ENCODE data around the gene OAS2.
A peak's percentile ranks its signal among the peaks of the same experiment; 100 is the strongest.

OAS2 gene

DNA sequence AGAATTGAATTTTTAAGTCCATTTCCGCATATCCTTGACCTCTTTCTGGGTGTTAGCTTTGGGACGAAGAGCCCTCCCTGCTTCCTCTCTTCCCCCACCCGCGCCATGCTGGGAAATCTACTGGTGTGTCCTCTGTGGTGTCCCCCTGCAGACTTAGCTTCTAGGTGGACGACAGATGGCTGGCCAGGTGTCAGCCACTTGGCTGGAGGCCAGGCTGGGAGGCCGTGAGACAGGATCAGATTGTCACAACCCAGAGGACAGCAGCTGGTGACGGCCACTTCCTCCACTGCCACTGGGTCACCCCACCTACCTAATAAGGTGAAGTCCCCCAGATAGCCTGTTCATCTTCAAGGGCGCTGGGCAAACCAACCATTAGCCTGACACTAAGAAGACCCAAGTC lies 64.9 kb downstream of the OAS2 start:
- Histone ChIP-seq H3K27me3 (ENCODE audit: control insufficient read depth, insufficient read depth, low read length) (no peaks in the 10 kb centered on the region), H3K4me1 (peaks cover 32% of the 10 kb centered on the region), H2AFZ (no peak overlapping the region), H3K9ac (no peak overlapping the region), H3K79me2 (no peaks in the 10 kb centered on the region), H3K9me3 (ENCODE audit: control insufficient read depth, low read length) (no peaks in the 10 kb centered on the region), H3K27ac (no peak overlapping the region), H3K4me3 (ENCODE audit: low read depth, low read length) (no peak overlapping the region), H3K4me2 (ENCODE audit: low read length) (no peak overlapping the region), H3K36me3 (ENCODE audit: control insufficient read depth, insufficient read depth, low read length) (no peaks in the 10 kb centered on the region)
- TF ChIP-seq, protein P1, sequence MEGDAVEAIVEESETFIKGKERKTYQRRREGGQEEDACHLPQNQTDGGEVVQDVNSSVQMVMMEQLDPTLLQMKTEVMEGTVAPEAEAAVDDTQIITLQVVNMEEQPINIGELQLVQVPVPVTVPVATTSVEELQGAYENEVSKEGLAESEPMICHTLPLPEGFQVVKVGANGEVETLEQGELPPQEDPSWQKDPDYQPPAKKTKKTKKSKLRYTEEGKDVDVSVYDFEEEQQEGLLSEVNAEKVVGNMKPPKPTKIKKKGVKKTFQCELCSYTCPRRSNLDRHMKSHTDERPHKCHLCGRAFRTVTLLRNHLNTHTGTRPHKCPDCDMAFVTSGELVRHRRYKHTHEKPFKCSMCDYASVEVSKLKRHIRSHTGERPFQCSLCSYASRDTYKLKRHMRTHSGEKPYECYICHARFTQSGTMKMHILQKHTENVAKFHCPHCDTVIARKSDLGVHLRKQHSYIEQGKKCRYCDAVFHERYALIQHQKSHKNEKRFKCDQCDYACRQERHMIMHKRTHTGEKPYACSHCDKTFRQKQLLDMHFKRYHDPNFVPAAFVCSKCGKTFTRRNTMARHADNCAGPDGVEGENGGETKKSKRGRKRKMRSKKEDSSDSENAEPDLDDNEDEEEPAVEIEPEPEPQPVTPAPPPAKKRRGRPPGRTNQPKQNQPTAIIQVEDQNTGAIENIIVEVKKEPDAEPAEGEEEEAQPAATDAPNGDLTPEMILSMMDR (IDR thresholded peaks at IDR 0.05), result no peak

DNA sequence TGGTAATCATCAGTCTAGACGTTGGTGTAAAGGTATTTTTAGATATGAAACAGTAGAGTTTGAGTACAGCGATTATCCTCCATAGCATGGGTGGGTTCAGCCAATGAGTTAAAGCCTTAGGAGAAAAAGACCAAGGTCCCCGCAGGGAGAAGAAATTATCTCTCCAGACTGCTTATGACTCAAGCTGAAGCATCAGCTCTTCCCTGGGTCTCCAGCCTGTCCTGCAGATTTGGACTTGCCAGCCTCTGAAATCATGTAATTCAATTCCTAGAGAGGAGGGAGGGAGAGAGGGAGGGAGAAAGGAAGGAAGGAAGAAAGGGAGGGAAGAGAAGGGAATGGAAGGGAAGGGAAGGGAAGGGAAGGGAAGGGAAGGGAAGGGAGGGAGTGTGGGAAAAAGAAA lies 66.2 kb downstream of the OAS2 start:
- Histone ChIP-seq H2AFZ (no peak overlapping the region), H3K4me2 (ENCODE audit: low read length) (no peak overlapping the region), H3K4me1 (peaks cover 28% of the 10 kb centered on the region), H3K9me3 (ENCODE audit: control insufficient read depth, low read length) (no peaks in the 10 kb centered on the region), H3K9ac (no peak overlapping the region), H3K4me3 (ENCODE audit: low read depth, low read length) (no peak overlapping the region), H3K27ac (no peak overlapping the region), H3K36me3 (ENCODE audit: control insufficient read depth, insufficient read depth, low read length) (no peaks in the 10 kb centered on the region), H3K27me3 (ENCODE audit: control insufficient read depth, insufficient read depth, low read length) (no peaks in the 10 kb centered on the region), H3K79me2 (no peaks in the 10 kb centered on the region)
- TF ChIP-seq, protein P1 (IDR thresholded peaks at IDR 0.05), result no peak

DNA sequence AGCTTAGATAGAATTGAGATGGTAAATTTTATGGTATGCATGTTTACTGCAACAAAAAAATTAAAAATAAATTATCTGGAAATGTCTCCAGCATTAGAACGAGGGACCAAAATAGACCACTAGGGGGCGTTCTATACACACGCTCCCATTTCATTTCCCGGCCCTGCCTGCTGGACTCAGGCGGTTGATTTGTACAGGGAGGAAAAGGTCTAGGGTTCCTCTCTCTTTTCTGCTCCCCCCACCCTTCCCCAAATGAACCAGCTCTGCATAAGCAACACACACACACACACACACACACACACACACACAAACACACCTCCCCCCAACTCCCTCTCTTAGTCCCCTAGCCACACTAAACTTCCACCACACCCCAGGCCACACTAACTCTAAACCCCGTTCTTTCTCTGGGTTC lies 70.4 kb downstream of the OAS2 start:
- H3K27me3 ChIP-seq (ENCODE audit: control insufficient read depth, insufficient read depth, low read length), result no peaks in the 10 kb centered on the region
- no peaks in the 10 kb centered on the region for H3K9me3 ChIP-seq (ENCODE audit: control insufficient read depth, low read length)
- H3K4me2 ChIP-seq (ENCODE audit: low read length), result no peak overlapping the region
- peaks cover 5% of the 10 kb centered on the region for H3K4me1 ChIP-seq
- H3K4me3 ChIP-seq (ENCODE audit: low read depth, low read length), result no peak overlapping the region
- H3K27ac ChIP-seq, result no peak overlapping the region
- H3K9ac ChIP-seq, result no peak overlapping the region
- H3K36me3 ChIP-seq (ENCODE audit: control insufficient read depth, insufficient read depth, low read length), result no peaks in the 10 kb centered on the region
- TF ChIP-seq, protein P1 (IDR thresholded peaks at IDR 0.05), result peak; percentile 92
- no peaks in the 10 kb centered on the region for H3K79me2 ChIP-seq
- H2AFZ ChIP-seq, result peak overlapping the region; percentile 17

DNA sequence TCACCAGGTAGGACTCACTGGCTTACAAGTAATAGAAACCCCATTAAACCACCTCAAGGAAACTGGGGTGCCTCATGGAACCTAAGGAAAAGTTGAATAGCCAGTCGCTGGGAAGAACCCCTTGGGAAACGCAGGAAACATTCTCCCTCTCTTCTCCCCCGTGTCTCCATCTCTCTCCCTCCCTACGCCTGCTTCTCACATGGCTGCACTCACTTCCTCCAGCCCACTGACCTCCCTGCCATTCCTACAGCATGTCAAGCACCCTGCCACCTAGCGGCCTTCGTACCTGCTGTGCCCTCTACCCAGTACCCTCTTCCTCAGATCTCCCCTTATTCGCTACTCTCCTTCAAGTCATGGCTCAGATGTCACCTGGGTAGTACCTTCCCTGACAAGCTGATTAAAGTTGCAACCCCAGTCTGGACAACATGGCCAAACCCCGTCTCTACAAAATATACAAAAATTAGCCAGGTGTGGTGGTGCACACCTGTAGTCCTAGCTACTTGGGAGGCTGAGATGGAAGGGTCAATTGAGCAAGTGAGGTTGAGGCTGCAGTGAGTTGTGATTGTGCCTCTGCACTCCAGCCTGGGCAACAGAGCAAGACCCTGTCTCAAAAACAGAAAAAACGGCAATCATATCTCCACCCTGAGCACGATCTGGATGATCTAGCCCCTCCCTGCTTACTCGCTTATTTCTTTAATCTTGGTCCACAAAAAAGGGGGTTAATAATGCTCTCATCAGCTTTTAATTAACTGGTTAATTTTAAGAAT lies 71.8 kb downstream of the OAS2 start:
- H3K36me3 ChIP-seq (ENCODE audit: control insufficient read depth, insufficient read depth, low read length), result no peaks in the 10 kb centered on the region
- H3K9ac ChIP-seq, result no peak overlapping the region
- H3K27me3 ChIP-seq (ENCODE audit: control insufficient read depth, insufficient read depth, low read length), result no peaks in the 10 kb centered on the region
- TF ChIP-seq, protein P1 (IDR thresholded peaks at IDR 0.05), result no peak
- no peaks in the 10 kb centered on the region for H3K9me3 ChIP-seq (ENCODE audit: control insufficient read depth, low read length)
- H3K4me2 ChIP-seq (ENCODE audit: low read length), result no peak overlapping the region
- peaks cover 5% of the 10 kb centered on the region for H3K4me1 ChIP-seq
- H2AFZ ChIP-seq, result no peak overlapping the region
- H3K79me2 ChIP-seq, result no peaks in the 10 kb centered on the region
- no peak overlapping the region for H3K4me3 ChIP-seq (ENCODE audit: low read depth, low read length)
- no peak overlapping the region for H3K27ac ChIP-seq

- Histone ChIP-seq H3K27me3 (ENCODE audit: control insufficient read depth, insufficient read depth, low read length) (no peaks in the 10 kb centered on the region), H2AFZ (no peak overlapping the region)
- TF ChIP-seq, protein P1 (IDR thresholded peaks at IDR 0.05), result no peak
These were observed 72.5 kb downstream of the OAS2 start for GRCh38 chr12:113050795-113051194.

More at GRCh38 chr12:113050795-113051194, 72.5 kb downstream of the OAS2 start:
- H3K9ac ChIP-seq, result no peak overlapping the region
- H3K9me3 ChIP-seq (ENCODE audit: control insufficient read depth, low read length), result no peaks in the 10 kb centered on the region
- no peaks in the 10 kb centered on the region for H3K79me2 ChIP-seq
- no peaks in the 10 kb centered on the region for H3K36me3 ChIP-seq (ENCODE audit: control insufficient read depth, insufficient read depth, low read length)
- H3K4me3 ChIP-seq (ENCODE audit: low read depth, low read length), result no peak overlapping the region
- no peak overlapping the region for H3K4me2 ChIP-seq (ENCODE audit: low read length)
- H3K27ac ChIP-seq, result no peak overlapping the region
- peaks cover 3% of the 10 kb centered on the region for H3K4me1 ChIP-seq
